Measurements from ENCODE around the gene FCMR.

FCMR gene

GRCh38 chr1:206923009-206923960 is 1.5 kb upstream of the FCMR start:
- TF ChIP-seq POLR2A (IDR thresholded peaks at IDR 0.05; ENCODE audit: low read depth, low read length), result no peak
- no peak for FAIRE-seq
- no peak for DNase-seq (ENCODE audit: insufficient read length, low spot score)

- no peak for FAIRE-seq
- no peak for TF ChIP-seq POLR2A (IDR thresholded peaks at IDR 0.05; ENCODE audit: low read depth, low read length)
- DNase-seq (ENCODE audit: insufficient read length, low spot score), result no peak
Observed at GRCh38 chr1:206922524-206922923, 783 bp upstream of the FCMR start.

- no peak for DNase-seq (ENCODE audit: insufficient read length, low spot score)
- FAIRE-seq, result no peak
- no peak for TF ChIP-seq POLR2A (IDR thresholded peaks at IDR 0.05; ENCODE audit: low read depth, low read length)
Observed at GRCh38 chr1:206918076-206918475, 3.7 kb downstream of the FCMR start.

DNA sequence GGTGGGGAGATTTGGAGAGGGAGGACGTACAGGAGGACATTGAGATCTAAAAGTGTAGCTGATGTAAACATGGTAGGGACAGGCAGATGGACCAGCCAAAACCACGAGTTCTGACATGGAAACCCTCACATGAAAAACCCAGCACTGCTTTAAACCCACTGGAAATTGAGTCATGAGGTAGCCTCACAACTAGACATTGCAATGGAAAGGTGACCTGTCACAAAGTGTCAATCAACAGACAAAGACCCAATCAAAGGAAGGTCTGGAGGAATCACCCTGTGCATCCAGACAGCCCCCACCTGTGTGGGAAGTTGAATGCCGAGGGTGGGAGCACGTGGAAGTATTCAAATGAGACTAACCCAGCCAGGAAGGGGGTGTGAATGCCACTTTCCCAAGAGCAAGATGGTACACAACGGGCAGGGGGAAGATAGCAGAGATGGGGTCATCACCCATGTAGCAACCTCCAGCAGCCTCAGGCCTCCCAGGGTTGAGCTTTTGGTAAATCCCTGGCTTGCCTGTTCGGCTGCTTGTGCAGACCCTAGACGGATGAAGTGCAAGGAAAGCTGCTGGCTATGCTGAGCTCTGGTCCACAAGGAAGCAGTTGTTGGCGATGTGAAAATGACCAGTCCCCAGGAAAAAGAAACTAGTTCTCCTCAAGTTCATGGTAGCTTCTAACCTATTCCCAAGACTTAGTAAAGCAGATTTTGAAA is 5.6 kb downstream of the FCMR start:
- FAIRE-seq (no peak), DNase-seq (ENCODE audit: insufficient read length, low spot score) (no peak)
- TF ChIP-seq POLR2A (IDR thresholded peaks at IDR 0.05; ENCODE audit: low read depth, low read length), result no peak

DNA sequence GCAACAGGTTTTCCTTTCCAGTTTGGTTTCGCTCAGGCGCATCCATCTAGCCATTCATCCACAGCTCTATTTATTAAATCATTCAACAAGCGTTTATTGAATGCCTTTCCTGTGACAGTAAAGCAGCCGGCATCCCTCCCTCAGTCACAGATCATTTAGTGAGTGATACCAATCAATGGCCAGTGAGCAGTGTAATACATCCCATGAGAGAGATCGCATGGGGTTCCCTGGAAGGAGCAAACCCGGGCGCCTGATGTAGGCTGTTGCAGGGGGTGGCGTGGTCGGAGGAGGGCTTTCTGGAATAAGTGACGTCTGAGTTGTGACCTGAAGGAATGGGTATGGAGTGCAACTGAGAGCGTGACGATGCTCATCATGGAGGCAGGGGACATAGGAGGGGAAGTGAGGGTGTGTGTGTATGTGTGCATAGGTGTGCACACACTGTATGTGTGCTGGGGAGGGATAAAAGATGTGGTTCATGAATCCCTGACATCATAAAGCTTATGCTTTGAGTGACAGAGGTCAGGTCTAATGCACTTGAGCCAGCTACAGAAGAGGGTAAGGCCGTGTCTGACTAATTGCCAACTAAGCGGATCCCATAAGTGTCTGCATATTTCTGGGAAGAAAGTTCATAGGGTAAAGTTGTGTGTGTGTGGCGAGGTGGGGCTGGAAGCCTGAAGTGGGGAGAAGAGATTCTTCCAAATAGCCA is 6.6 kb downstream of the FCMR start:
- no peak for TF ChIP-seq POLR2A (IDR thresholded peaks at IDR 0.05; ENCODE audit: low read depth, low read length)
- FAIRE-seq (no peak), DNase-seq (ENCODE audit: insufficient read length, low spot score) (no peak)

- no peak for TF ChIP-seq POLR2A (IDR thresholded peaks at IDR 0.05; ENCODE audit: low read depth, low read length)
- FAIRE-seq, result no peak
Observed at GRCh38 chr1:206913766-206914537, 7.8 kb downstream of the FCMR start.

DNA sequence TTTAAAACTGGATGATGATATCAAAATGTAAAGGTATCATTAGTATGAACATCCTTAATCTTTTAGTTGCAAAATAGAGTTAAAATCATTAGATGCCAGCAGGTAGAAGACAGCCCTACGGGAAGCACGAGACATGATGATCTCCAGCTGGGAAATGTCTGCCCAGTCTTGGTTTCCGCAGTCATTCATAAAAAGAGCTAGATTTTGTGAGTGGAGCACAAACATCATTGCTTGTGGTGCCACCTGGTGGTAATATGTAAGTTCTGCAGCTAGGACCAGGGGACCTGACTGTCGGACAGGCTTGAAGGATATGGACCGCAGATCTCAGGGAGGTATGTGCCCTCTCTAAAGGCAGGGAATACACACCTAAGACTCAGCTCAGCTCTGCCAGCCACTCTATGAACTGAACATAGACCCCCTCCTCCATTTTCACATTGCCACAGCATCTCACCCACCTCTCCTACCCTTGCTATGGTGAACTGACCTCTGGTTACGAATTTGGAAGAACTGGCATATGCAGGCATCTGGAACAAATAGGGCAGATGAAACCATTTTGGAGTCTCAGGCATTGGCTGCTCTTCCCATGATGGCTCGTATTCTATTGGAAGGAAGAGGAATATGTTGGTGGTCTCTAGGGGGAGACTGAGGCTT is 9.2 kb downstream of the FCMR start:
- FAIRE-seq (peak; percentile 36), DNase-seq (ENCODE audit: insufficient read length, low spot score) (no peak)
- TF ChIP-seq POLR2A (IDR thresholded peaks at IDR 0.05; ENCODE audit: low read depth, low read length), result no peak

More at GRCh38 chr1:206913766-206914537, 7.8 kb downstream of the FCMR start:
- DNase-seq (ENCODE audit: insufficient read length, low spot score), result no peak

DNA sequence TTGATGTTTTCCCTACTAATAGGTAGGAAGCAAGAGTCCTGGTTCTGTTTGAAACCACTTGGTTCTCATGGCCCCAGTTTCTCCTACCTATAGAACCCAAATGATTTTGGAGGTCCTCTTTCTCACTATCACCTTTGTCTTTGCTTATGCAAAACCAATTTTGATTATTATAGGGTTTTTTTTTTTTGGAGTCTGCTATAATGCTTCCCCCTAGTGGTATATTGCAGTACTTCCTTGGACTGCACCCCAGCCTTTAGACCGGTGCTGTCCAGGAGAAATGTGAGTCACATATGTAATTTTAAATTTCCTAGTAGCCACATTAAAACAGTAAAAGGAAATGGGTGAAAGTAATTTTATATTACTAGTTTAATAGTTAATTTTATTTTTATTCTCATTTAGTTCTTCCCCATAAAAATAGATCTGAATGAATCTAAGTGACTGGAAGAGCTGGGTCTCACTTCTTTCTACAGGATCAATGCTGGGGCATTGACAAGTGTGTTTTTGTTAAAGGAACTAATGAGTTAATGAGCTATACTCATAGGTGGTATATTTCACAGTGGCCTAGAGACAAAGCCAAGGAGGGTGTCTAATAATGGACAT is 10.6 kb downstream of the FCMR start:
- no peak for TF ChIP-seq POLR2A (IDR thresholded peaks at IDR 0.05; ENCODE audit: low read depth, low read length)
- no peak for FAIRE-seq
- no peak for DNase-seq (ENCODE audit: insufficient read length, low spot score)

DNA sequence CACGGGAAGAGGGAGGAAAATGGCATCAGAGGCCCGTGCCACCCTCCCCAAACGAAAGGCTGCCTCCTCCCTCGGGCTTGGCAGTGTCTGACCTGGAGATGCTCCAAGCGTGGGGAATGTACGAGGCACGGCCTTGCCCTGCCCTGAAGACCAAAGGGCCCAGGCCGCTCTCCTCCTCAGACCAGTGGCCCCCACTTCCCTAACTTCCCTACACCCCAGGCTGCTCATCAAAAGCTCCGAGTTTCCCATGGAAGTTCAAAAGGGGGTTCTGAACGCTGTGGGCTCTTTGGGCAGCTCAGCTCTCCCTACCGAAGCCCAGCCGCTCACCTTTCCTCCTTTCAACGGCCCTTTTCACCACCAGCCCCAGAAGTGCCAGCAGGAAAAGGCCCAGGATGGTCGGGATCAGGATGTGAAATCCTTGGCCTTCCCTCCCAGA is 11.8 kb downstream of the FCMR start:
- FAIRE-seq, result no peak
- DNase-seq (ENCODE audit: insufficient read length, low spot score), result no peak

GRCh38 chr1:206909161-206909882 is 12.4 kb downstream of the FCMR start:
- FAIRE-seq (no peak), DNase-seq (ENCODE audit: insufficient read length, low spot score) (no peak)
- no peak for TF ChIP-seq POLR2A (IDR thresholded peaks at IDR 0.05; ENCODE audit: low read depth, low read length)

More for the DNA sequence above, 11.8 kb downstream of the FCMR start:
- no peak for TF ChIP-seq POLR2A (IDR thresholded peaks at IDR 0.05; ENCODE audit: low read depth, low read length)

DNA sequence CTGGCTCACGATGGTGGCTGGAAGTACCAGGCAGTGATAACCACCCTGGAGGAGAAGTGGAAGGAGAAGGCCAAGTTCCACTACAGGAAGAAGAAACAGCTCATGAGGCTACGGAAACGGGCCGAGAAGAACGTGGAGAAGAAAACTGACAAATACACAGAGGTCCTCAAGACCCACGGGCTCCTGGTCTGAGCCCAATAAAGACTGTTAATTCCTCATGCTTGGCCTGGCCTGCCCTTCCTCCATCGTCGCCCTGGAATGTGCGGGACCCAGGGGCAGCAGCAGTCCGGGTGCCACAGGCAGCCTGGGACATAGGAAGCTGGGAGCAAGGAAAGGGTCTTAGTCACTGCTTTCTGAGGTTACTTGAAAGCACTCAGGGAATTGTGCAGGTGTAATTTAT is 13.7 kb downstream of the FCMR start:
- DNase-seq (ENCODE audit: insufficient read length, low spot score), result no peak
- no peak for FAIRE-seq
- TF ChIP-seq POLR2A (IDR thresholded peaks at IDR 0.05; ENCODE audit: low read depth, low read length), result no peak

Data from H54 (cell line).